GM23338 (cell line): ENCODE measurements around the gene OVAAL. TPM values are rescaled to one million over a fixed set of nuclear protein-coding genes. Genes with fewer than 3 reads are reported as not detected.

ENCODE experiments used
- ATAC-seq: fragments of 200-7000 bp; cut with Tn5 transposase; 3 replicates; pipeline ENCODE4 v1.9.1; 2020
- DNase-seq: peaks from one replicate; pipeline ENCODE4 v3.0.0-alpha.2; 2015; ENCODE audit warnings: low spot score
- H2AFZ ChIP-seq: fragments of 200-600 bp; sonication (generic); 2 replicates; pipeline ENCODE4 v1.8.0; 2016; ENCODE audit warnings: antibody characterized with exemption, mild to moderate bottlenecking, moderate library complexity
- H3F3A ChIP-seq: fragments of 200-600 bp; sonication (generic); replicated peaks from 2 replicates; pipeline ENCODE4 v1.8.0; 2017; ENCODE audit warnings: antibody characterized with exemption, mixed run types, low read depth
- H3K27ac ChIP-seq: fragments of 200-600 bp; sonication (generic); 2 replicates; pipeline ENCODE4 v1.6.1; 2016; ENCODE audit warnings: low read depth
- H3K27me3 ChIP-seq: fragments of 200-600 bp; sonication (generic); 2 replicates; pipeline ENCODE4 v1.8.0; 2016; ENCODE audit warnings: mild to moderate bottlenecking, mixed run types, moderate library complexity; ENCODE audit not compliant: insufficient read depth
- H3K36me3 ChIP-seq: fragments of 200-600 bp; sonication (generic); 2 replicates; pipeline ENCODE4 v1.8.0; 2016; ENCODE audit warnings: mild to moderate bottlenecking; ENCODE audit not compliant: insufficient read depth
- H3K4me1 ChIP-seq: fragments of 200-600 bp; sonication (generic); 2 replicates; pipeline ENCODE4 v1.8.0; 2016; ENCODE audit warnings: mild to moderate bottlenecking, moderate library complexity; ENCODE audit not compliant: insufficient read depth
- H3K4me2 ChIP-seq: fragments of 200-600 bp; sonication (generic); 2 replicates; pipeline ENCODE4 v1.7.1; 2017; ENCODE audit warnings: mixed run types
- H3K4me3 ChIP-seq: fragments of 200-600 bp; sonication (generic); 2 replicates; pipeline ENCODE4 v1.6.1; 2016; ENCODE audit warnings: mixed run types
- H3K79me2 ChIP-seq: fragments of 200-600 bp; sonication (generic); replicated peaks from 2 replicates; pipeline ENCODE4 v1.8.0; 2017; ENCODE audit warnings: mild to moderate bottlenecking; ENCODE audit not compliant: insufficient read depth
- H3K9me2 ChIP-seq: fragments of 200-600 bp; sonication (generic); 2 replicates; pipeline ENCODE4 v1.8.0; 2017; ENCODE audit not compliant: insufficient read depth
- H4K20me1 ChIP-seq: fragments of 200-600 bp; sonication (generic); replicated peaks from 2 replicates; pipeline ENCODE4 v1.8.0; 2017; ENCODE audit warnings: mild to moderate bottlenecking; ENCODE audit not compliant: insufficient read depth
- H3K27ac Mint-ChIP-seq: 2 replicates; pipeline ENCODE4 v1.8.0; 2020; ENCODE audit warnings: inconsistent platforms, mild to moderate bottlenecking, moderate library complexity, mixed read lengths
- H3K27me3 Mint-ChIP-seq: 3 replicates; pipeline ENCODE4 v1.8.0; 2022; ENCODE audit warnings: low read depth, mild to moderate bottlenecking, moderate library complexity, mixed read lengths, inconsistent platforms; ENCODE audit not compliant: insufficient read depth, poor library complexity
- H3K36me3 Mint-ChIP-seq: 3 replicates; pipeline ENCODE4 v1.8.0; 2021; ENCODE audit warnings: low read depth, mild to moderate bottlenecking, inconsistent platforms, moderate library complexity, mixed read lengths
- H3K4me1 Mint-ChIP-seq: 3 replicates; pipeline ENCODE4 v1.8.0; 2020; ENCODE audit warnings: mild to moderate bottlenecking, inconsistent platforms, mixed read lengths
- H3K4me3 Mint-ChIP-seq: 3 replicates; pipeline ENCODE4 v1.8.0; 2021; ENCODE audit warnings: moderate library complexity, mild to moderate bottlenecking, inconsistent platforms, mixed read lengths
- H3K9me3 Mint-ChIP-seq: 3 replicates; pipeline ENCODE4 v1.8.0; 2020; ENCODE audit warnings: moderate library complexity, mild to moderate bottlenecking, inconsistent platforms, mixed read lengths
- ETS1 ChIP-seq: IDR thresholded peaks from 2 replicates; pipeline ENCODE4 v1.6.1; 2016; ENCODE audit warnings: antibody characterized with exemption
- EZH2 ChIP-seq: fragments of 200-600 bp; sonication (generic); IDR thresholded peaks from one replicate; pipeline ENCODE4 v1.8.0; 2017; ENCODE audit warnings: antibody characterized with exemption, mild to moderate bottlenecking, low read depth; ENCODE audit not compliant: unreplicated experiment
- EZH2phosphoT487 ChIP-seq: fragments of 200-600 bp; sonication (generic); IDR thresholded peaks from one replicate; pipeline ENCODE4 v1.8.1; 2018; ENCODE audit warnings: antibody characterized with exemption; ENCODE audit not compliant: unreplicated experiment
- JUNB ChIP-seq: IDR thresholded peaks from one replicate; pipeline ENCODE4 v1.6.1; 2016; ENCODE audit warnings: antibody characterized with exemption; ENCODE audit not compliant: unreplicated experiment
- NANOG ChIP-seq: IDR thresholded peaks from 2 replicates; pipeline ENCODE4 v1.6.1; 2016; ENCODE audit warnings: antibody characterized with exemption, borderline replicate concordance
- POLR2AphosphoS5 ChIP-seq: IDR thresholded peaks from 2 replicates; pipeline ENCODE4 v1.6.1; 2016; ENCODE audit warnings: antibody characterized with exemption, low read depth
- STAT1 ChIP-seq: IDR thresholded peaks from one replicate; pipeline ENCODE4 v1.6.1; 2016; ENCODE audit warnings: antibody characterized with exemption; ENCODE audit not compliant: unreplicated experiment
- ZNF331 ChIP-seq: fragments of 250-450 bp; sonication (Bioruptor Pico); IDR thresholded peaks from 2 replicates; pipeline ENCODE4 v1.5.0; 2020; ENCODE audit warnings: low read depth, mild to moderate bottlenecking, moderate library complexity
- ZNF462 ChIP-seq: fragments of 250-450 bp; sonication (Bioruptor Pico); IDR thresholded peaks from 2 replicates; pipeline ENCODE4 v1.5.0; 2020; ENCODE audit warnings: mild to moderate bottlenecking, moderate library complexity
- polyA plus RNA-seq: library from polyadenylated mRNA; unstranded; fragments of >200 nt; fragmentation: Nextera tagmentation; extraction: Ambion mirVana; gene quantifications from 2 replicates; pipeline ENCODE4 v1.2.1, GENCODE V29; 2016
- total RNA-seq: library from RNA; depleted of rRNA; stranded (reverse); fragments of >200 nt; shearing (Covaris generic); gene quantifications from 2 replicates; pipeline ENCODE4 v1.2.3, GENCODE V29; 2014

The OVAAL gene
- total and polyA plus RNA-seq, 2 experiments from 2014 or later: not detected

GRCh38 chr1:180560200-180560867, 1.6 kb downstream of the OVAAL start:
- no peaks in the 10 kb centered on the region for H3K36me3 Mint-ChIP-seq
- Histone ChIP-seq H3K36me3 (no peaks in the 10 kb centered on the region), H2AFZ (no peak overlapping the region), H3K4me3 (no peak overlapping the region), H3K4me2 (no peak overlapping the region), H3K27me3 (no peaks in the 10 kb centered on the region), H3F3A (no peaks in the 10 kb centered on the region), H3K27ac (no peak overlapping the region), H3K4me1 (no peaks in the 10 kb centered on the region), H3K9me2 (peaks cover 16% of the 10 kb centered on the region; the same call in 1 of the 2 replicates), H4K20me1 (no peaks in the 10 kb centered on the region), H3K79me2 (no peaks in the 10 kb centered on the region)
- H3K27me3 Mint-ChIP-seq: peaks cover 1% of the 10 kb centered on the region
- peaks cover 5% of the 10 kb centered on the region; the same call in 1 of the 3 replicates for H3K9me3 Mint-ChIP-seq
- no peak for ATAC-seq
- H3K4me1 Mint-ChIP-seq: peaks cover 4% of the 10 kb centered on the region; the same call in 2 of the 3 replicates
- no peak overlapping the region for H3K27ac Mint-ChIP-seq
- DNase-seq: no peak
- no peak for TF ChIP-seq EZH2phosphoT487
- H3K4me3 Mint-ChIP-seq: no peak overlapping the region

DNA sequence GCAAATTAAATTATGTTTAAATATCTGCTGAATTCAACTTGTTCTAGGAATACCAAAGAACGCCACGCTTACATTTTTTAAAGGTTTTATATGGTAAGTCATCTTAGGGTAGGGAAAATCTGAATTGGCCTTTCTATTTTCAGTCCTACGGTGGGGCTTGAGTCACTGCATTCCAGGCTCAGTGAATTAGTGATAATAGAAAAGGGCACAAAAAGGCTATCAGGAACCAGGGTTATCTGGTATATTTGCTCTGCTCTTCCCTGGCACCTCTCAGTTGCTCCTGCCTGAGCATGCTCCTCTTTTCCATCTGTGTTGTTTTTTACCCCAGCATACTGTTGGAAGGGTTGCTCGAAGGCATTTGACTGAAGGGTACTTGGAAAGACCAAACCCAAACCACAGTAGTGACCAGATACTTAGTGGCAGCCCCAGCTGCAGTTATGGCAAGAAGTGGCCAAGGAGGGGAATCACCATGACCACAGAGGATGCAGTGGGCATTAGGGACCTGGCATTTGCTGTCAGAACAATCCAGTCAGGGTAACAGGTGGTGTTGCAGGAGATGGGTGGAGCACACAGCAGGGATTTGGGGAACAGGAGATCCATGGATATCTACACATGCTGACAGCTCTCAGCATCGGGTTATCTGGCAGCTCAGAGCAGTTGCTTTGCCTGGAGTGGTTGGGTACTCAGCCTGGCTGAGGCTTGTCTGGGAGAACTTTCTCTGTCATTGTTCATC, 2.3 kb downstream of the OVAAL start:
- Histone ChIP-seq H3K27ac (no peak overlapping the region), H3K4me3 (no peak overlapping the region), H3F3A (no peaks in the 10 kb centered on the region), H3K4me2 (no peak overlapping the region), H3K4me1 (no peaks in the 10 kb centered on the region), H3K9me2 (peaks cover 16% of the 10 kb centered on the region; the same call in 1 of the 2 replicates), H3K27me3 (no peaks in the 10 kb centered on the region), H2AFZ (no peak overlapping the region), H3K36me3 (no peaks in the 10 kb centered on the region), H4K20me1 (no peaks in the 10 kb centered on the region), H3K79me2 (no peaks in the 10 kb centered on the region)
- H3K4me1 Mint-ChIP-seq: peaks cover 4% of the 10 kb centered on the region; the same call in 2 of the 3 replicates
- peaks cover 1% of the 10 kb centered on the region for H3K27me3 Mint-ChIP-seq
- TF ChIP-seq NANOG (no peak), JUNB (no peak), ZNF331 (no peak), EZH2phosphoT487 (no peak), EZH2 (no peak), STAT1 (no peak)
- peaks cover 5% of the 10 kb centered on the region; the same call in 1 of the 3 replicates for H3K9me3 Mint-ChIP-seq
- no peak overlapping the region for H3K27ac Mint-ChIP-seq
- no peak overlapping the region for H3K4me3 Mint-ChIP-seq
- no peak for ATAC-seq
- no peak for DNase-seq
- no peaks in the 10 kb centered on the region for H3K36me3 Mint-ChIP-seq

DNA sequence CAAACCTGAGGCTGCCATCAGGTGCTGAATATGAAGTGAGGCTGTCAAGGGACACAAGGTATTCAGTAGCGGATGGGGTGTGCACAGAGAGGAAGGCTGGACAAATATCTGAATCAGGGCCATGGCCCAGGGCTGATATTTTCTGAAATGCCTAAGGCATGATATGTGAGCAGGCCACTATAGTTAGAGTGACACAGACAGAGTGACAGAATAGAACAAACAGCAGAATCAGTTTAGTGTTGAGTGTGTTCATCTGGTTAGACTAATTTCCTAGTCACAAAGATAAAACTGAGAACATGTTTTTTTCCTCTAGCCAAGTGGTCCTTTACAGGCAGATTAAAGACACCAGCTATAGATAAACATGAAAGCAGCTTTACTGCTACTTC, 3.9 kb downstream of the OVAAL start:
- H3K4me3 ChIP-seq: no peak overlapping the region
- Mint-ChIP-seq H3K9me3 (peaks cover 5% of the 10 kb centered on the region; the same call in 1 of the 3 replicates), H3K36me3 (no peaks in the 10 kb centered on the region), H3K4me3 (no peak overlapping the region), H3K27ac (peak overlapping the region; percentile 67), H3K27me3 (no peaks in the 10 kb centered on the region), H3K4me1 (peaks cover 4% of the 10 kb centered on the region; the same call in 2 of the 3 replicates)
- H3K4me2 ChIP-seq: no peak overlapping the region
- H3K27ac ChIP-seq: no peak overlapping the region
- H4K20me1 ChIP-seq: no peaks in the 10 kb centered on the region
- peak overlapping the region; percentile 97 for H2AFZ ChIP-seq
- H3K9me2 ChIP-seq: peaks cover 12% of the 10 kb centered on the region; the same call in 1 of the 2 replicates
- no peak for ATAC-seq
- no peaks in the 10 kb centered on the region for H3K27me3 ChIP-seq
- H3K4me1 ChIP-seq: no peaks in the 10 kb centered on the region
- no peaks in the 10 kb centered on the region for H3K36me3 ChIP-seq
- H3K79me2 ChIP-seq: no peaks in the 10 kb centered on the region
- DNase-seq: no peak
- H3F3A ChIP-seq: no peaks in the 10 kb centered on the region
- TF ChIP-seq ZNF462 (CRISPR knock-in tag) (no peak), POLR2AphosphoS5 (no peak), ETS1 (no peak)
